Gastroesophageal sphincter (tissue), 3 donors: ENCODE data around the gene TNNC1.

Source experiments
- CTCF ChIP-seq, 4 experiments: fragments of 200-600 bp in 2 of 4; fragments of 450-650 bp in 2 of 4; sonication (generic) in 1 of 4; IDR thresholded peaks; one replicate each; pipeline ENCODE4 v1.5.1; 2017 to 2019; ENCODE audit warnings: antibody characterized with exemption in 4 of 4, mild to moderate bottlenecking in 2 of 4, moderate library complexity in 2 of 4
- POLR2A ChIP-seq, 2 donors: fragments of 450-650 bp; IDR thresholded peaks; one replicate each; pipeline ENCODE4 v1.6.1; 2017; ENCODE audit warnings: antibody characterized with exemption in 2 of 2, mild to moderate bottlenecking in 2 of 2, moderate library complexity in 1 of 2

- TF ChIP-seq CTCF (IDR thresholded peaks at IDR 0.05) = no peak
- TF ChIP-seq POLR2A (IDR thresholded peaks at IDR 0.05) = no peak
Measured at GRCh38 chr3:52436500-52437149, 17.2 kb downstream of the TNNC1 start.
